ENCODE measurements around the gene RAX2.
"Not testable (repeated sequence)": the region's sequence is repeated elsewhere in the genome, so short reads cannot be mapped to it uniquely, and the experiment has no call there.

RAX2 gene

GRCh38 chr19:3778104-3778867, 6.3 kb upstream of the RAX2 start:
- DNase-seq (ENCODE audit: low spot score) = no peak

- no peak for DNase-seq (ENCODE audit: low spot score)
These were observed 4.5 kb upstream of the RAX2 start for GRCh38 chr19:3776479-3777040.

- no peak for DNase-seq (ENCODE audit: low spot score)
These were observed 3.8 kb upstream of the RAX2 start for GRCh38 chr19:3775831-3776230.

- no peak for DNase-seq (ENCODE audit: low spot score)
These were observed 3.3 kb upstream of the RAX2 start for GRCh38 chr19:3775374-3775711.

- DNase-seq (ENCODE audit: low spot score) = no peak
These were observed 2.8 kb upstream of the RAX2 start for GRCh38 chr19:3774621-3775373.

GRCh38 chr19:3773814-3774515, 1.9 kb upstream of the RAX2 start:
- no peak for DNase-seq (ENCODE audit: low spot score)

GRCh38 chr19:3771000-3771905, 775 bp downstream of the RAX2 start:
- no peak for DNase-seq (ENCODE audit: low spot score)

GRCh38 chr19:3770136-3770999, 1.7 kb downstream of the RAX2 start:
- no peak for DNase-seq (ENCODE audit: low spot score)

GRCh38 chr19:3769494-3769893, 2.5 kb downstream of the RAX2 start:
- no peak for DNase-seq (ENCODE audit: low spot score)

- DNase-seq (ENCODE audit: low spot score) = no peak
These were observed 3.3 kb downstream of the RAX2 start for GRCh38 chr19:3768748-3769099.

- DNase-seq (ENCODE audit: low spot score) = no peak
These were observed 3.8 kb downstream of the RAX2 start for GRCh38 chr19:3768015-3768747.

- no peak for DNase-seq (ENCODE audit: low spot score)
These were observed 5.0 kb downstream of the RAX2 start for GRCh38 chr19:3767050-3767449.

- no peak for DNase-seq (ENCODE audit: low spot score)
These were observed 5.5 kb downstream of the RAX2 start for GRCh38 chr19:3766520-3766919.

- not testable (repeated sequence) for DNase-seq (ENCODE audit: low spot score)
These were observed 6.3 kb downstream of the RAX2 start for GRCh38 chr19:3765757-3766156.

GRCh38 chr19:3765121-3765520, 6.9 kb downstream of the RAX2 start:
- no peak for DNase-seq (ENCODE audit: low spot score)

- DNase-seq (ENCODE audit: low spot score) = peak; percentile 100
These were observed 9.2 kb downstream of the RAX2 start, which contains the start of gene MRPL54 for GRCh38 chr19:3762501-3763459. Gene MRPL54 (plus strand): TSS chr19:3762682. CDS start chr19:3762701, 19 bp downstream.

GRCh38 chr19:3762130-3762473, 9.9 kb downstream of the RAX2 start:
- no peak for DNase-seq (ENCODE audit: low spot score)

- peak; percentile 97 for DNase-seq (ENCODE audit: low spot score)
These were observed 10.5 kb downstream of the RAX2 start, which contains the start of gene APBA3 for GRCh38 chr19:3761382-3762129. Gene APBA3 (minus strand): TSS chr19:3761692. CDS start chr19:3760264, 1,428 bp downstream.
